GM18951 (cell line): ENCODE results near the gene PRPF6.

Source experiments
- POLR2A ChIP-seq: IDR thresholded peaks from 4 replicates; pipeline ENCODE4 v1.6.1; 2011; ENCODE audit warnings: mild to moderate bottlenecking; ENCODE audit not compliant: insufficient read length, insufficient read depth; ENCODE audit errors: extremely low read depth
- in situ Hi-C: fragments of 300-500 bp; cut with MboI; formaldehyde crosslinking; loops from one replicate; pipeline ENCODE4 v1.12.0; 2022; ENCODE audit warnings: low sequenced_read_pairs, mixed read lengths, inconsistent platforms; ENCODE audit not compliant: unreplicated experiment

The PRPF6 gene

GRCh38 chr20:64027981-64028685, 47.2 kb downstream of the PRPF6 start:
- in situ Hi-C loops = no loop called here
- no peak for TF ChIP-seq POLR2A

- TF ChIP-seq POLR2A = no peak
- in situ Hi-C loops = no loop called here
Measured at GRCh38 chr20:64029293-64030117, 48.6 kb downstream of the PRPF6 start.

GRCh38 chr20:64030371-64031134, 49.6 kb downstream of the PRPF6 start:
- no peak for TF ChIP-seq POLR2A
- in situ Hi-C loops = no loop called here

- in situ Hi-C loops = no loop called here
Measured at GRCh38 chr20:64031822-64032314, 50.9 kb downstream of the PRPF6 start.

GRCh38 chr20:64032706-64033624, 52.0 kb downstream of the PRPF6 start:
- in situ Hi-C loops = no loop called here
- no peak for TF ChIP-seq POLR2A

More at GRCh38 chr20:64031822-64032314, 50.9 kb downstream of the PRPF6 start:
- no peak for TF ChIP-seq POLR2A

GRCh38 chr20:64033981-64034493, 53.1 kb downstream of the PRPF6 start:
- TF ChIP-seq POLR2A = no peak
- in situ Hi-C loops = no loop called here

- no peak for TF ChIP-seq POLR2A
Measured at GRCh38 chr20:64035066-64035932, 54.4 kb downstream of the PRPF6 start.

GRCh38 chr20:64035933-64036345, 55.0 kb downstream of the PRPF6 start, which contains the start of gene C20orf204:
C20orf204 (plus strand) TSS chr20:64036182; CDS start chr20:64036324, 142 bp downstream.
- in situ Hi-C loops = no loop called here
- no peak for TF ChIP-seq POLR2A

More at GRCh38 chr20:64035066-64035932, 54.4 kb downstream of the PRPF6 start:
- in situ Hi-C loops = no loop called here

GRCh38 chr20:64036346-64037198, 55.6 kb downstream of the PRPF6 start:
- peak; percentile 10 for TF ChIP-seq POLR2A
- in situ Hi-C loops = no loop called here

- no peak for TF ChIP-seq POLR2A
- in situ Hi-C loops = no loop called here
Measured at GRCh38 chr20:64037199-64037497, 56.2 kb downstream of the PRPF6 start.

- peak; percentile 8 for TF ChIP-seq POLR2A
- in situ Hi-C loops = no loop called here
Measured at GRCh38 chr20:64037498-64038213, 56.7 kb downstream of the PRPF6 start.
